Gastroesophageal sphincter (tissue), 4 donors: ENCODE measurements around the gene RCCD1. TPM values are rescaled to one million over a fixed set of nuclear protein-coding genes. Genes with fewer than 3 reads are reported as not detected.
"Not testable (repeated sequence)": the region's sequence is repeated elsewhere in the genome, so short reads cannot be mapped to it uniquely, and the experiment has no call there.

ENCODE experiments used
- ATAC-seq: fragments of 150-250 bp; one replicate; pipeline ENCODE4 v1.9.1; 2016; ENCODE audit warnings: mild to moderate bottlenecking, moderate library complexity
- H3K27ac ChIP-seq, 4 donors: fragments of 200-600 bp; sonication (generic) in 3 of 4; 1 replicate in 3 of 4; 2 replicates in 1 of 4; pipeline ENCODE4 v1.5.1; 2016 to 2019
- H3K27me3 ChIP-seq: fragments of 200-600 bp; sonication (generic); one replicate; pipeline ENCODE4 v1.5.1; 2019
- H3K36me3 ChIP-seq, 2 donors: fragments of 200-600 bp; sonication (generic); one replicate each; pipeline ENCODE4 v1.5.1; 2019; ENCODE audit warnings: control low read depth in 1 of 2
- H3K4me1 ChIP-seq, 3 donors: fragments of 200-600 bp; sonication (generic); 1 replicate in 2 of 3; 2 replicates in 1 of 3; pipeline ENCODE4 v1.5.1; 2016 to 2019; ENCODE audit warnings: control low read depth in 2 of 3
- H3K4me3 ChIP-seq, 2 donors: fragments of 200-600 bp; sonication (generic); one replicate each; pipeline ENCODE4 v1.5.1; 2019; ENCODE audit warnings: mild to moderate bottlenecking in 1 of 2, moderate library complexity in 1 of 2
- H3K9me3 ChIP-seq, 3 donors: fragments of 200-600 bp; sonication (generic); one replicate each; pipeline ENCODE4 v1.5.1; 2017 to 2019; ENCODE audit warnings: control low read depth in 2 of 3
- CTCF ChIP-seq, 4 experiments: fragments of 200-600 bp in 2 of 4; fragments of 450-650 bp in 2 of 4; sonication (generic) in 1 of 4; IDR thresholded peaks; one replicate each; pipeline ENCODE4 v1.5.1; 2017 to 2019; ENCODE audit warnings: antibody characterized with exemption in 4 of 4, mild to moderate bottlenecking in 2 of 4, moderate library complexity in 2 of 4
- EP300 ChIP-seq: sonication (generic); formaldehyde crosslinking; IDR thresholded peaks from one replicate; pipeline ENCODE4 v1.6.1; 2017; ENCODE audit warnings: antibody characterized with exemption, mild to moderate bottlenecking
- POLR2A ChIP-seq, 2 donors: fragments of 450-650 bp; IDR thresholded peaks; one replicate each; pipeline ENCODE4 v1.6.1; 2017; ENCODE audit warnings: antibody characterized with exemption in 2 of 2, mild to moderate bottlenecking in 2 of 2, moderate library complexity in 1 of 2
- POLR2AphosphoS5 ChIP-seq: sonication (generic); formaldehyde crosslinking; IDR thresholded peaks from one replicate; pipeline ENCODE4 v1.6.1; 2017; ENCODE audit warnings: antibody characterized with exemption
- WGBS, 2 donors: methylation state at CpG; one replicate each; pipeline ENCODE4 v1.1.5; 2018; ENCODE audit warnings: low coverage in 1 of 2; 5-methylcytosine and 5-hydroxymethylcytosine counted together
- total RNA-seq, 4 donors: library from RNA; depleted of rRNA; stranded (reverse); fragments of >200 nt; gene quantifications; one replicate each; pipeline ENCODE4 v1.1.0, GENCODE V29; 2016

The RCCD1 gene
- total RNA-seq, 4 donors from 2014 or later = 5.3 to 11.1 (median 9.0) TPM

- no peak for TF ChIP-seq CTCF (IDR thresholded peaks at IDR 0.05)
- no peak for TF ChIP-seq POLR2A (IDR thresholded peaks at IDR 0.05)
- no peak for TF ChIP-seq EP300
- no peak for TF ChIP-seq POLR2AphosphoS5
- Histone ChIP-seq H3K9me3 (no peaks in the 10 kb centered on the region), H3K4me1 (no peaks in the 10 kb centered on the region), H3K4me3 (no peak overlapping the region), H3K36me3 (peaks cover 0 to 91% of the 10 kb centered on the region in 2 donors), H3K27me3 (no peaks in the 10 kb centered on the region), H3K27ac (no peak overlapping the region)
- ATAC-seq = no peak
- 86 to 92% methylated on average over 6 to 7 of the region's 23 CpGs for WGBS, 2 donors
Observed at GRCh38 chr15:90918034-90918788, 36.5 kb upstream of the RCCD1 start.

- TF ChIP-seq EP300 = no peak
- no peak for TF ChIP-seq POLR2AphosphoS5
- TF ChIP-seq CTCF (IDR thresholded peaks at IDR 0.05) = no peak
- no peak for TF ChIP-seq POLR2A (IDR thresholded peaks at IDR 0.05)
- H3K4me3 ChIP-seq = no peak overlapping the region
- H3K9me3 ChIP-seq = no peaks in the 10 kb centered on the region
- peaks cover 0 to 85% of the 10 kb centered on the region in 2 donors for H3K36me3 ChIP-seq
- no peak for ATAC-seq
- no peaks in the 10 kb centered on the region for H3K4me1 ChIP-seq
- no peaks in the 10 kb centered on the region for H3K27me3 ChIP-seq
- WGBS, 2 donors = 80 to 88% methylated on average over 3 to 4 of the region's 6 CpGs
- no peak overlapping the region for H3K27ac ChIP-seq
Observed at GRCh38 chr15:90918835-90919234, 35.8 kb upstream of the RCCD1 start.

- TF ChIP-seq CTCF (IDR thresholded peaks at IDR 0.05) (no peak), POLR2AphosphoS5 (no peak), EP300 (no peak), POLR2A (IDR thresholded peaks at IDR 0.05) (no peak)
- peaks cover 0 to 54% of the 10 kb centered on the region in 2 donors for H3K36me3 ChIP-seq
- 94 to 95% methylated on average over 2 to 4 of the region's 4 CpGs for WGBS, 2 donors
Observed at GRCh38 chr15:90921887-90922286, 32.8 kb upstream of the RCCD1 start.

GRCh38 chr15:90922712-90923322 lies 31.9 kb upstream of the RCCD1 start:
- not testable (repeated sequence) for H3K27ac ChIP-seq
- 84 to 100% methylated on average over 2 to 5 of the region's 7 CpGs for WGBS, 2 donors
- peaks cover 0 to 45% of the 10 kb centered on the region in 2 donors for H3K36me3 ChIP-seq

More at GRCh38 chr15:90921887-90922286, 32.8 kb upstream of the RCCD1 start:
- Histone ChIP-seq H3K9me3 (no peaks in the 10 kb centered on the region), H3K4me3 (no peak overlapping the region), H3K27ac (no peak overlapping the region), H3K4me1 (no peaks in the 10 kb centered on the region), H3K27me3 (no peaks in the 10 kb centered on the region)
- no peak for ATAC-seq

GRCh38 chr15:90924375-90924774 lies 30.3 kb upstream of the RCCD1 start:
- 81 to 83% methylated on average over 5 of the region's 5 CpGs for WGBS, 2 donors
- peaks cover 0 to 4% (median 0%) of the 10 kb centered on the region in 3 donors for H3K4me1 ChIP-seq
- ATAC-seq = no peak
- no peak overlapping the region for H3K4me3 ChIP-seq
- H3K27ac ChIP-seq = no peak overlapping the region
- peaks cover 0 to 29% of the 10 kb centered on the region in 2 donors for H3K36me3 ChIP-seq
- no peaks in the 10 kb centered on the region for H3K9me3 ChIP-seq
- no peak for TF ChIP-seq POLR2A (IDR thresholded peaks at IDR 0.05)
- no peak for TF ChIP-seq CTCF (IDR thresholded peaks at IDR 0.05)
- TF ChIP-seq EP300 = no peak
- no peak for TF ChIP-seq POLR2AphosphoS5
- H3K27me3 ChIP-seq = no peaks in the 10 kb centered on the region

More at GRCh38 chr15:90922712-90923322, 31.9 kb upstream of the RCCD1 start:
- not testable (repeated sequence) for H3K4me3 ChIP-seq, ATAC-seq, H3K9me3 ChIP-seq, H3K4me1 ChIP-seq, H3K27me3 ChIP-seq

GRCh38 chr15:90926766-90927165 lies 27.9 kb upstream of the RCCD1 start:
- H3K9me3 ChIP-seq, H3K27ac ChIP-seq, ATAC-seq, H3K27me3 ChIP-seq, H3K4me3 ChIP-seq, H3K36me3 ChIP-seq: not testable (repeated sequence)
- H3K4me1 ChIP-seq = peaks cover 0 to 24% (median 10%) of the 10 kb centered on the region in 3 donors
- WGBS, 2 donors = 84 to 92% methylated on average over 9 to 10 of the region's 10 CpGs

GRCh38 chr15:90928106-90928505 lies 26.6 kb upstream of the RCCD1 start:
- WGBS, 2 donors = 77 to 83% methylated on average over 1 to 7 of the region's 7 CpGs
- H3K27ac ChIP-seq, H3K36me3 ChIP-seq, H3K4me3 ChIP-seq, ATAC-seq, H3K27me3 ChIP-seq, H3K9me3 ChIP-seq: not testable (repeated sequence)
- H3K4me1 ChIP-seq = peaks cover 0 to 37% (median 15%) of the 10 kb centered on the region in 3 donors
